ENCODE results near the gene KIF6. TPM values are rescaled to one million over a fixed set of nuclear protein-coding genes. Genes with fewer than 3 reads are reported as not detected.

KIF6 gene
- total RNA-seq, 1 donor from 2014 or later = 2.7 TPM

DNA sequence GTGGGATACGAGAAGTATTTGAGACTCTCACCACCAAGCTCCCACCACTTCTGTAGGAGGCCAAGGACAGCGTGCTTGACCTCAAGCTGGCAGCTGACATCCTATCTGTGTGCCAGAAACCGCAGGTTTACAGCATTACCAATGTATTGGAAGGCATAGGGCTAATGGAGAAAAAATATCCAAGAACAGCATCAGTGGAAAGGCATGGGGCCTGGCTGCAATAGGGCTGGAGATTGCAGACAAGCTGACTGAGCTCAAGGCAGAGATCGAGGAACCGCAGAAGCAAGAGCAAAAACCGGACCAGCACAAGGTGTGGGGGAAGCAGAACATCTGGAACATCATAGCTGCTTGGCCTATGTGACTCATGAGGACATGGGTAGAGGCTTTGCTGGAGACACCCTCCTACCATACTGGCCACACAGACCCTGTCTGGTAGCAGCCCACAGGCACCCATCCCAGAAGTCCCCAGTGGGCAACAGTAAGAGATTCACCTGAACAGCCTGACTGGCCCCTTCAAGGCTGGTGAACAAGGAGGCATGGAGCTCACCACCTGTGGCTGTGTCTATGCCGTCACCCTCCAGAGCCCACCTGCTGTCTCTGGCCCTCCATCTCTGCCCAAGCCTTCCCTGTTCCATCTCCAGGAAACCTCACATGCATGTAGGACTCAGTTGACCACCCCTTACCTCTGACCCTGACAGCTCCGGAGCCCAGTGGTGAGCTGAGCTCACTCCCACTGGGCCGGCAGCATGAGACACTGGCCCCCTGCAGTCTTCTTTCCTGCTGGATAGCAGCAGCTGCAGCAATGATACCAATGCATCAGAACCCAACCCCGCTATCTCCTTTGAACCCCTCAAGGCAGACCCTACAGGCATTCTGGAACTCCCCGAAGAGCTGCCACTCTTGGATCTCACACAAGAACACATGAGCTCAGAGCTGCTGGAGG is 171.1 kb downstream of the KIF6 start:
- no peaks in the 10 kb centered on the region for H3K36me3 Mint-ChIP-seq
- H3K4me3 Mint-ChIP-seq = no peak overlapping the region
- H2AFZ ChIP-seq (replicated peaks) = no peak overlapping the region
- no peak overlapping the region for H3K27ac Mint-ChIP-seq
- H3K4me3 ChIP-seq = no peak overlapping the region
- no peak for DNase-seq (ENCODE audit: low spot score)
- H3K9me3 Mint-ChIP-seq = no peaks in the 10 kb centered on the region
- no peak overlapping the region for H3K9ac ChIP-seq
- H4K20me1 ChIP-seq (ENCODE audit: low read depth) = no peaks in the 10 kb centered on the region
- H3F3A ChIP-seq (ENCODE audit: low read depth) = no peaks in the 10 kb centered on the region
- H3K4me1 ChIP-seq = no peaks in the 10 kb centered on the region
- TF ChIP-seq EZH2 (IDR thresholded peaks at IDR 0.05) (no peak), EZH2phosphoT487 (IDR thresholded peaks at IDR 0.05) (no peak)
- TF ChIP-seq, protein P1, sequence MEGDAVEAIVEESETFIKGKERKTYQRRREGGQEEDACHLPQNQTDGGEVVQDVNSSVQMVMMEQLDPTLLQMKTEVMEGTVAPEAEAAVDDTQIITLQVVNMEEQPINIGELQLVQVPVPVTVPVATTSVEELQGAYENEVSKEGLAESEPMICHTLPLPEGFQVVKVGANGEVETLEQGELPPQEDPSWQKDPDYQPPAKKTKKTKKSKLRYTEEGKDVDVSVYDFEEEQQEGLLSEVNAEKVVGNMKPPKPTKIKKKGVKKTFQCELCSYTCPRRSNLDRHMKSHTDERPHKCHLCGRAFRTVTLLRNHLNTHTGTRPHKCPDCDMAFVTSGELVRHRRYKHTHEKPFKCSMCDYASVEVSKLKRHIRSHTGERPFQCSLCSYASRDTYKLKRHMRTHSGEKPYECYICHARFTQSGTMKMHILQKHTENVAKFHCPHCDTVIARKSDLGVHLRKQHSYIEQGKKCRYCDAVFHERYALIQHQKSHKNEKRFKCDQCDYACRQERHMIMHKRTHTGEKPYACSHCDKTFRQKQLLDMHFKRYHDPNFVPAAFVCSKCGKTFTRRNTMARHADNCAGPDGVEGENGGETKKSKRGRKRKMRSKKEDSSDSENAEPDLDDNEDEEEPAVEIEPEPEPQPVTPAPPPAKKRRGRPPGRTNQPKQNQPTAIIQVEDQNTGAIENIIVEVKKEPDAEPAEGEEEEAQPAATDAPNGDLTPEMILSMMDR (IDR thresholded peaks at IDR 0.05) = no peak
- H3K4me2 ChIP-seq = no peak overlapping the region
- H3K27me3 Mint-ChIP-seq (ENCODE audit: insufficient read depth, low read depth) = peaks cover 2% of the 10 kb centered on the region
- no peaks in the 10 kb centered on the region for H3K79me2 ChIP-seq (ENCODE audit: low read depth)
- H3K36me3 ChIP-seq = no peaks in the 10 kb centered on the region
- no peaks in the 10 kb centered on the region for H3K9me3 ChIP-seq (ENCODE audit: low read depth)
- H3K4me1 Mint-ChIP-seq = no peaks in the 10 kb centered on the region
- H3K27me3 ChIP-seq = no peaks in the 10 kb centered on the region
- no peak overlapping the region for H3K27ac ChIP-seq

DNA sequence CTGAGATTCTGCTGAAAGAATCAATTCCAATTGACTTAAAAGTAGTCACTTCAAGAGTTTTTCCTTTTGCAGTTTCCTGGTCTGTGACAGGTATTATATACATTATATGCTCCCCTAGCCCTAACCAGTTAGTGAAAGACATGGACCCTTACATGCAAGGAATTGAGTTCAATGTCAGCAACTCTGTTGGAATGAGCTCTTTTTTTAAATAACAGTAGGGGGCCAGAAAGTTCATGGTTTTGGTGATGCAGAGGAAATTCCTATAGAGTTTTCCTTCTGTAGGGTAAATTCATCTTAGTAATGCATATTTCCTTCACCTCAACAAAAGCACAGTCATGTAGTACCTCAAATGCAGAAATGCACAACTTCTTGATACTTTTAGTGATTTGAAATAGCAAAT is 172.2 kb downstream of the KIF6 start:
- H3K27ac Mint-ChIP-seq = no peak overlapping the region
- Histone ChIP-seq H3K4me1 (no peaks in the 10 kb centered on the region), H3K27me3 (no peaks in the 10 kb centered on the region), H3K36me3 (no peaks in the 10 kb centered on the region), H3K4me2 (no peak overlapping the region), H4K20me1 (ENCODE audit: low read depth) (no peaks in the 10 kb centered on the region), H3F3A (ENCODE audit: low read depth) (no peaks in the 10 kb centered on the region), H3K27ac (no peak overlapping the region), H3K9ac (no peak overlapping the region), H3K9me3 (ENCODE audit: low read depth) (no peaks in the 10 kb centered on the region), H3K79me2 (ENCODE audit: low read depth) (no peaks in the 10 kb centered on the region), H2AFZ (replicated peaks) (no peak overlapping the region), H3K4me3 (no peak overlapping the region)
- no peaks in the 10 kb centered on the region for H3K4me1 Mint-ChIP-seq
- H3K9me3 Mint-ChIP-seq = no peaks in the 10 kb centered on the region
- no peaks in the 10 kb centered on the region for H3K36me3 Mint-ChIP-seq
- H3K4me3 Mint-ChIP-seq = no peak overlapping the region
- no peak for DNase-seq (ENCODE audit: low spot score)
- TF ChIP-seq, protein P1 (IDR thresholded peaks at IDR 0.05) = no peak
- TF ChIP-seq EZH2 (IDR thresholded peaks at IDR 0.05) (no peak), EZH2phosphoT487 (IDR thresholded peaks at IDR 0.05) (no peak)
- H3K27me3 Mint-ChIP-seq (ENCODE audit: insufficient read depth, low read depth) = peaks cover under 1% of the 10 kb centered on the region

DNA sequence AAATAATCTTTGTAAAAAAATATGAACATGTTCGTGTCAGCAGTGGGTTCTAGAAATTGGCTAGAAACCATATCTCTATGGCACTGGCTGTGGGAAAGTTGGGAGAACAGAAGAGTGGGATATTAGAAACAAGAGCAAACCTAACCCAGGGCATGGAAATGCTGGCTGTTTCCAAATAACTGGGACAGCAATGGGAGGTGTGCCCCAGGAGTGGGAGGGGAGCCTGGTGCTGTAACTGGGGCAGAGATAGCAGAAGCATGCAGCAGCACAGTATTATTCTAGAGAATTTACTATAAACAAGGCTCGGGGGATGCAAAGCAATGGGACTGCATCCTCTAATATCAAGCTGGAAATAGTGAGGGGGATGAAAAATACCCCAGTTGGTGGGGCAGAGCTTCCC is 175.0 kb downstream of the KIF6 start:
- no peak for DNase-seq (ENCODE audit: low spot score)
- TF ChIP-seq, protein P1 (IDR thresholded peaks at IDR 0.05) = no peak
- TF ChIP-seq EZH2phosphoT487 (IDR thresholded peaks at IDR 0.05) = no peak
- no peak for TF ChIP-seq EZH2 (IDR thresholded peaks at IDR 0.05)
- Histone ChIP-seq H3F3A (ENCODE audit: low read depth) (no peaks in the 10 kb centered on the region), H3K4me2 (no peak overlapping the region), H4K20me1 (ENCODE audit: low read depth) (no peaks in the 10 kb centered on the region), H3K27ac (no peak overlapping the region), H3K9ac (no peak overlapping the region), H3K36me3 (no peaks in the 10 kb centered on the region), H3K79me2 (ENCODE audit: low read depth) (no peaks in the 10 kb centered on the region), H3K9me3 (ENCODE audit: low read depth) (no peaks in the 10 kb centered on the region), H3K4me1 (no peaks in the 10 kb centered on the region), H3K27me3 (no peaks in the 10 kb centered on the region), H2AFZ (replicated peaks) (no peak overlapping the region), H3K4me3 (no peak overlapping the region)
- Mint-ChIP-seq H3K36me3 (no peaks in the 10 kb centered on the region), H3K4me3 (no peak overlapping the region), H3K27ac (no peak overlapping the region), H3K27me3 (ENCODE audit: insufficient read depth, low read depth) (no peaks in the 10 kb centered on the region), H3K4me1 (no peaks in the 10 kb centered on the region), H3K9me3 (no peaks in the 10 kb centered on the region)

Data from neural progenitor cell (in vitro differentiated cells).